IPS-20b (cell line): ENCODE data around the gene MEGF11.
"Not testable (repeated sequence)": the region's sequence is repeated elsewhere in the genome, so short reads cannot be mapped to it uniquely, and the experiment has no call there.

ENCODE experiments used
- H3K27ac ChIP-seq: one replicate; pipeline ENCODE4 v1.5.1; 2013; ENCODE audit warnings: low read length
- H3K27me3 ChIP-seq: 2 replicates; pipeline ENCODE4 v1.6.1; 2013; ENCODE audit warnings: mild to moderate bottlenecking, low read length, inconsistent platforms; ENCODE audit not compliant: insufficient read depth
- H3K36me3 ChIP-seq: 2 replicates; pipeline ENCODE4 v1.6.1; 2013; ENCODE audit warnings: low read depth, mild to moderate bottlenecking, inconsistent platforms, low read length, moderate library complexity; ENCODE audit not compliant: insufficient read depth
- H3K4me1 ChIP-seq: 2 replicates; pipeline ENCODE4 v1.6.1; 2013; ENCODE audit warnings: mild to moderate bottlenecking, control low read depth, inconsistent platforms, low read length, moderate library complexity; ENCODE audit not compliant: insufficient read depth
- H3K4me3 ChIP-seq: 2 replicates; pipeline ENCODE4 v1.5.1; 2013; ENCODE audit warnings: mild to moderate bottlenecking, low read length, inconsistent platforms
- H3K9ac ChIP-seq: 2 replicates; pipeline ENCODE4 v1.6.1; 2013; ENCODE audit warnings: low read depth, mild to moderate bottlenecking, inconsistent platforms, low read length, moderate library complexity
- H3K9me3 ChIP-seq: 2 replicates; pipeline ENCODE4 v1.6.1; 2013; ENCODE audit warnings: mild to moderate bottlenecking, low read depth, low read length, inconsistent platforms; ENCODE audit not compliant: insufficient read depth

The MEGF11 gene

GRCh38 chr15:65893060-65893459, 360.5 kb downstream of the MEGF11 start:
- peaks cover 52% of the 10 kb centered on the region for H3K36me3 ChIP-seq
- H3K27ac ChIP-seq: no peak overlapping the region
- H3K27me3 ChIP-seq: no peaks in the 10 kb centered on the region
- no peak overlapping the region for H3K4me3 ChIP-seq
- H3K9me3 ChIP-seq: no peaks in the 10 kb centered on the region
- no peak overlapping the region for H3K9ac ChIP-seq
- H3K4me1 ChIP-seq: 0 out of 2 replicates have a peak, but pooled peaks cover 4% of the 10 kb centered on the region

- Histone ChIP-seq H3K9me3 (no peaks in the 10 kb centered on the region), H3K27ac (no peak overlapping the region), H3K36me3 (peaks cover 72% of the 10 kb centered on the region), H3K4me3 (no peak overlapping the region), H3K4me1 (peaks cover 7% of the 10 kb centered on the region; the same call in 1 of the 2 replicates), H3K27me3 (no peaks in the 10 kb centered on the region), H3K9ac (no peak overlapping the region)
Measured at GRCh38 chr15:65888981-65889380, 364.6 kb downstream of the MEGF11 start.

GRCh38 chr15:65887565-65887964, 366.0 kb downstream of the MEGF11 start:
- Histone ChIP-seq H3K4me1 (peaks cover 14% of the 10 kb centered on the region; the same call in 1 of the 2 replicates), H3K36me3 (peaks cover 70% of the 10 kb centered on the region), H3K27me3 (no peaks in the 10 kb centered on the region), H3K9ac (no peak overlapping the region), H3K9me3 (no peaks in the 10 kb centered on the region), H3K4me3 (no peak overlapping the region), H3K27ac (no peak overlapping the region)

GRCh38 chr15:65885668-65886218, 367.8 kb downstream of the MEGF11 start:
- H3K9me3 ChIP-seq: no peaks in the 10 kb centered on the region
- H3K4me1 ChIP-seq: peaks cover 13% of the 10 kb centered on the region; the same call in 1 of the 2 replicates
- H3K9ac ChIP-seq: no peak overlapping the region
- H3K27ac ChIP-seq: no peak overlapping the region
- H3K36me3 ChIP-seq: peaks cover 84% of the 10 kb centered on the region
- H3K4me3 ChIP-seq: no peak overlapping the region
- no peaks in the 10 kb centered on the region for H3K27me3 ChIP-seq

- Histone ChIP-seq H3K4me1 (peaks cover 10% of the 10 kb centered on the region; the same call in 1 of the 2 replicates), H3K36me3 (peaks cover 89% of the 10 kb centered on the region), H3K27ac (no peak overlapping the region)
Measured at GRCh38 chr15:65884511-65884910, 369.0 kb downstream of the MEGF11 start.

GRCh38 chr15:65883571-65883970, 370.0 kb downstream of the MEGF11 start:
- no peak overlapping the region for H3K4me3 ChIP-seq
- no peak overlapping the region for H3K27ac ChIP-seq
- H3K9ac ChIP-seq: no peak overlapping the region
- H3K4me1 ChIP-seq: peaks cover 10% of the 10 kb centered on the region; the same call in 1 of the 2 replicates
- no peaks in the 10 kb centered on the region for H3K27me3 ChIP-seq
- H3K9me3 ChIP-seq: no peaks in the 10 kb centered on the region
- peaks cover 89% of the 10 kb centered on the region for H3K36me3 ChIP-seq

More at GRCh38 chr15:65884511-65884910, 369.0 kb downstream of the MEGF11 start:
- H3K9me3 ChIP-seq: no peaks in the 10 kb centered on the region
- no peak overlapping the region for H3K4me3 ChIP-seq
- H3K9ac ChIP-seq: no peak overlapping the region
- H3K27me3 ChIP-seq: no peaks in the 10 kb centered on the region

GRCh38 chr15:65881766-65882434, 371.6 kb downstream of the MEGF11 start:
- H3K9me3 ChIP-seq: no peaks in the 10 kb centered on the region
- H3K27me3 ChIP-seq: no peaks in the 10 kb centered on the region
- peaks cover 10% of the 10 kb centered on the region; the same call in 1 of the 2 replicates for H3K4me1 ChIP-seq
- no peak overlapping the region for H3K9ac ChIP-seq
- no peak overlapping the region for H3K27ac ChIP-seq
- H3K4me3 ChIP-seq: no peak overlapping the region
- peaks cover 90% of the 10 kb centered on the region for H3K36me3 ChIP-seq

GRCh38 chr15:65877749-65878148, 375.8 kb downstream of the MEGF11 start:
- Histone ChIP-seq H3K27me3 (no peaks in the 10 kb centered on the region), H3K36me3 (peaks cover 82% of the 10 kb centered on the region), H3K9ac (no peak overlapping the region)

GRCh38 chr15:65875458-65875857, 378.1 kb downstream of the MEGF11 start:
- H3K4me1 ChIP-seq: no peaks in the 10 kb centered on the region; the same call in 1 of the 2 replicates
- no peak overlapping the region for H3K9ac ChIP-seq
- no peak overlapping the region for H3K27ac ChIP-seq
- peaks cover 59% of the 10 kb centered on the region for H3K36me3 ChIP-seq
- H3K27me3 ChIP-seq: no peaks in the 10 kb centered on the region
- H3K9me3 ChIP-seq: no peaks in the 10 kb centered on the region
- no peak overlapping the region for H3K4me3 ChIP-seq

More at GRCh38 chr15:65877749-65878148, 375.8 kb downstream of the MEGF11 start:
- Histone ChIP-seq H3K27ac (no peak overlapping the region), H3K4me3 (no peak overlapping the region), H3K4me1 (no peaks in the 10 kb centered on the region), H3K9me3 (no peaks in the 10 kb centered on the region)

GRCh38 chr15:65873256-65873655, 380.3 kb downstream of the MEGF11 start:
- Histone ChIP-seq H3K9ac (no peak overlapping the region), H3K4me1 (no peaks in the 10 kb centered on the region; the same call in 1 of the 2 replicates), H3K36me3 (peaks cover 37% of the 10 kb centered on the region), H3K9me3 (no peaks in the 10 kb centered on the region), H3K27me3 (no peaks in the 10 kb centered on the region), H3K27ac (no peak overlapping the region), H3K4me3 (no peak overlapping the region)

- H3K4me3 ChIP-seq, H3K9me3 ChIP-seq, H3K27ac ChIP-seq, H3K9ac ChIP-seq, H3K27me3 ChIP-seq, H3K4me1 ChIP-seq: not testable (repeated sequence)
- peaks cover 30% of the 10 kb centered on the region for H3K36me3 ChIP-seq
Measured at GRCh38 chr15:65872596-65872995, 381.0 kb downstream of the MEGF11 start.

- not testable (repeated sequence) for H3K27me3 ChIP-seq, H3K9ac ChIP-seq, H3K27ac ChIP-seq, H3K4me1 ChIP-seq, H3K9me3 ChIP-seq
- Histone ChIP-seq H3K36me3 (peaks cover 23% of the 10 kb centered on the region), H3K4me3 (peak overlapping the region; percentile 99; the same call in 1 of the 2 replicates)
Measured at GRCh38 chr15:65871886-65872285, 381.7 kb downstream of the MEGF11 start.
